ENCODE results near the gene NAP1L4.

NAP1L4 gene

GRCh38 chr11:2922655-2923054 lies 69.5 kb downstream of the NAP1L4 start:
- no peak for DNase-seq
- in situ Hi-C loops (cut with HindIII; ENCODE audit: low pct_ligation_motif_present, low sequenced_read_pairs), result no loop called here
- no peak for TF ChIP-seq CTCF (IDR thresholded peaks at IDR 0.05; ENCODE audit: low read depth, low read length, missing control alignments)
- Histone ChIP-seq H3K27me3 (replicated peaks) (no peaks in the 10 kb centered on the region), H3K4me3 (ENCODE audit: low read depth, low read length) (no peak overlapping the region), H3K27ac (no peak overlapping the region), H3K36me3 (replicated peaks) (no peaks in the 10 kb centered on the region)

- TF ChIP-seq CTCF (IDR thresholded peaks at IDR 0.05; ENCODE audit: low read depth, low read length, missing control alignments), result no peak
- no peaks in the 10 kb centered on the region for H3K36me3 ChIP-seq (replicated peaks)
- H3K27ac ChIP-seq, result no peak overlapping the region
- in situ Hi-C loops (cut with HindIII; ENCODE audit: low pct_ligation_motif_present, low sequenced_read_pairs), result no loop called here
- no peak for DNase-seq
- H3K4me3 ChIP-seq (ENCODE audit: low read depth, low read length), result no peak overlapping the region
- H3K27me3 ChIP-seq (replicated peaks), result no peaks in the 10 kb centered on the region
Measured at GRCh38 chr11:2921742-2922493, 70.2 kb downstream of the NAP1L4 start.

- Histone ChIP-seq H3K36me3 (replicated peaks) (no peaks in the 10 kb centered on the region), H3K4me3 (ENCODE audit: low read depth, low read length) (no peak overlapping the region), H3K27me3 (replicated peaks) (no peaks in the 10 kb centered on the region), H3K27ac (no peak overlapping the region)
- in situ Hi-C loops (cut with HindIII; ENCODE audit: low pct_ligation_motif_present, low sequenced_read_pairs), result no loop called here
- no peak for DNase-seq
- TF ChIP-seq CTCF (IDR thresholded peaks at IDR 0.05; ENCODE audit: low read depth, low read length, missing control alignments), result no peak
Measured at GRCh38 chr11:2921261-2921660, 70.9 kb downstream of the NAP1L4 start.

- H3K4me3 ChIP-seq (ENCODE audit: low read depth, low read length), result no peak overlapping the region
- in situ Hi-C loops (cut with HindIII; ENCODE audit: low pct_ligation_motif_present, low sequenced_read_pairs), result no loop called here
Measured at GRCh38 chr11:2920343-2920742, 71.8 kb downstream of the NAP1L4 start.

GRCh38 chr11:2919837-2920236 lies 72.3 kb downstream of the NAP1L4 start:
- Histone ChIP-seq H3K27ac (no peak overlapping the region), H3K27me3 (replicated peaks) (no peaks in the 10 kb centered on the region), H3K36me3 (replicated peaks) (no peaks in the 10 kb centered on the region), H3K4me3 (ENCODE audit: low read depth, low read length) (no peak overlapping the region)
- no peak for TF ChIP-seq CTCF (IDR thresholded peaks at IDR 0.05; ENCODE audit: low read depth, low read length, missing control alignments)
- DNase-seq, result no peak
- in situ Hi-C loops (cut with HindIII; ENCODE audit: low pct_ligation_motif_present, low sequenced_read_pairs), result no loop called here

More at GRCh38 chr11:2920343-2920742, 71.8 kb downstream of the NAP1L4 start:
- no peak for DNase-seq
- Histone ChIP-seq H3K27ac (no peak overlapping the region), H3K36me3 (replicated peaks) (no peaks in the 10 kb centered on the region), H3K27me3 (replicated peaks) (no peaks in the 10 kb centered on the region)
- no peak for TF ChIP-seq CTCF (IDR thresholded peaks at IDR 0.05; ENCODE audit: low read depth, low read length, missing control alignments)

GRCh38 chr11:2919188-2919587 lies 72.9 kb downstream of the NAP1L4 start:
- no peak overlapping the region for H3K4me3 ChIP-seq (ENCODE audit: low read depth, low read length)
- no peaks in the 10 kb centered on the region for H3K27me3 ChIP-seq (replicated peaks)
- no peak for DNase-seq
- no peak overlapping the region for H3K27ac ChIP-seq
- in situ Hi-C loops (cut with HindIII; ENCODE audit: low pct_ligation_motif_present, low sequenced_read_pairs), result no loop called here
- H3K36me3 ChIP-seq (replicated peaks), result no peaks in the 10 kb centered on the region
- no peak for TF ChIP-seq CTCF (IDR thresholded peaks at IDR 0.05; ENCODE audit: low read depth, low read length, missing control alignments)
